Neuron (in vitro differentiated cells): ENCODE data around the gene FHOD3.

Experiments
- H2AFZ ChIP-seq: one replicate; pipeline ENCODE4 v1.6.1; 2013; ENCODE audit warnings: low read depth, mild to moderate bottlenecking, inconsistent platforms, low read length, moderate library complexity
- H3K27me3 ChIP-seq: one replicate; pipeline ENCODE4 v1.6.1; 2013; ENCODE audit warnings: low read length; ENCODE audit not compliant: insufficient read depth
- H3K36me3 ChIP-seq: one replicate; pipeline ENCODE4 v1.6.1; 2013; ENCODE audit warnings: low read length; ENCODE audit not compliant: insufficient read depth
- H3K4me1 ChIP-seq: one replicate; pipeline ENCODE4 v1.6.1; 2013; ENCODE audit warnings: low read length; ENCODE audit not compliant: insufficient read depth
- H3K4me3 ChIP-seq: 2 replicates; pipeline ENCODE4 v1.5.1; 2013; ENCODE audit warnings: mild to moderate bottlenecking, low read length, moderate library complexity
- H3K9me3 ChIP-seq: one replicate; pipeline ENCODE4 v1.6.1; 2013; ENCODE audit warnings: low read length

Gene FHOD3

GRCh38 chr18:36531636-36532035, 234.1 kb downstream of the FHOD3 start:
- Histone ChIP-seq H2AFZ (no peak overlapping the region), H3K4me3 (no peak overlapping the region)

GRCh38 chr18:36532394-36532793, 234.9 kb downstream of the FHOD3 start:
- no peaks in the 10 kb centered on the region for H3K9me3 ChIP-seq
- no peaks in the 10 kb centered on the region for H3K27me3 ChIP-seq
- H3K4me1 ChIP-seq, result no peaks in the 10 kb centered on the region
- H2AFZ ChIP-seq, result no peak overlapping the region
- H3K4me3 ChIP-seq, result no peak overlapping the region
- H3K36me3 ChIP-seq, result no peaks in the 10 kb centered on the region

More at GRCh38 chr18:36531636-36532035, 234.1 kb downstream of the FHOD3 start:
- Histone ChIP-seq H3K9me3 (no peaks in the 10 kb centered on the region), H3K36me3 (no peaks in the 10 kb centered on the region), H3K4me1 (no peaks in the 10 kb centered on the region), H3K27me3 (no peaks in the 10 kb centered on the region)

- no peak overlapping the region for H3K4me3 ChIP-seq
- H3K4me1 ChIP-seq, result no peaks in the 10 kb centered on the region
- no peaks in the 10 kb centered on the region for H3K9me3 ChIP-seq
- H2AFZ ChIP-seq, result no peak overlapping the region
- H3K27me3 ChIP-seq, result no peaks in the 10 kb centered on the region
- no peaks in the 10 kb centered on the region for H3K36me3 ChIP-seq
These were observed 235.3 kb downstream of the FHOD3 start for GRCh38 chr18:36532815-36533214.

- no peak overlapping the region for H3K4me3 ChIP-seq
- no peaks in the 10 kb centered on the region for H3K4me1 ChIP-seq
- H3K9me3 ChIP-seq, result no peaks in the 10 kb centered on the region
- H3K36me3 ChIP-seq, result no peaks in the 10 kb centered on the region
- no peak overlapping the region for H2AFZ ChIP-seq
- no peaks in the 10 kb centered on the region for H3K27me3 ChIP-seq
These were observed 236.1 kb downstream of the FHOD3 start for GRCh38 chr18:36533446-36534153.

GRCh38 chr18:36534154-36534688, 236.7 kb downstream of the FHOD3 start:
- H3K27me3 ChIP-seq, result no peaks in the 10 kb centered on the region
- no peaks in the 10 kb centered on the region for H3K36me3 ChIP-seq
- no peak overlapping the region for H2AFZ ChIP-seq
- H3K4me1 ChIP-seq, result no peaks in the 10 kb centered on the region
- no peaks in the 10 kb centered on the region for H3K9me3 ChIP-seq
- H3K4me3 ChIP-seq, result no peak overlapping the region

- H3K36me3 ChIP-seq, result no peaks in the 10 kb centered on the region
- H3K27me3 ChIP-seq, result no peaks in the 10 kb centered on the region
- H3K9me3 ChIP-seq, result no peaks in the 10 kb centered on the region
- H3K4me1 ChIP-seq, result no peaks in the 10 kb centered on the region
- H2AFZ ChIP-seq, result no peak overlapping the region
- H3K4me3 ChIP-seq, result no peak overlapping the region
These were observed 237.9 kb downstream of the FHOD3 start for GRCh38 chr18:36535202-36535935.

- H3K27me3 ChIP-seq, result no peaks in the 10 kb centered on the region
- no peak overlapping the region for H2AFZ ChIP-seq
- no peaks in the 10 kb centered on the region for H3K4me1 ChIP-seq
- H3K4me3 ChIP-seq, result no peak overlapping the region
- no peaks in the 10 kb centered on the region for H3K36me3 ChIP-seq
- no peaks in the 10 kb centered on the region for H3K9me3 ChIP-seq
These were observed 238.9 kb downstream of the FHOD3 start for GRCh38 chr18:36536426-36536825.

- Histone ChIP-seq H3K4me1 (no peaks in the 10 kb centered on the region), H3K9me3 (no peaks in the 10 kb centered on the region), H3K4me3 (no peak overlapping the region), H3K27me3 (no peaks in the 10 kb centered on the region), H2AFZ (no peak overlapping the region), H3K36me3 (no peaks in the 10 kb centered on the region)
These were observed 239.8 kb downstream of the FHOD3 start for GRCh38 chr18:36537289-36537688.

GRCh38 chr18:36539674-36540231, 242.2 kb downstream of the FHOD3 start:
- H3K9me3 ChIP-seq, result no peaks in the 10 kb centered on the region
- no peaks in the 10 kb centered on the region for H3K36me3 ChIP-seq
- H2AFZ ChIP-seq, result no peak overlapping the region
- H3K4me1 ChIP-seq, result no peaks in the 10 kb centered on the region
- H3K4me3 ChIP-seq, result no peak overlapping the region
- H3K27me3 ChIP-seq, result no peaks in the 10 kb centered on the region

GRCh38 chr18:36543030-36543429, 245.5 kb downstream of the FHOD3 start:
- Histone ChIP-seq H2AFZ (no peak overlapping the region), H3K36me3 (no peaks in the 10 kb centered on the region), H3K4me3 (no peak overlapping the region), H3K9me3 (peaks cover 1% of the 10 kb centered on the region), H3K4me1 (no peaks in the 10 kb centered on the region), H3K27me3 (no peaks in the 10 kb centered on the region)

GRCh38 chr18:36543991-36544725, 246.6 kb downstream of the FHOD3 start:
- Histone ChIP-seq H2AFZ (no peak overlapping the region), H3K36me3 (no peaks in the 10 kb centered on the region), H3K4me3 (no peak overlapping the region), H3K4me1 (no peaks in the 10 kb centered on the region), H3K27me3 (no peaks in the 10 kb centered on the region), H3K9me3 (peaks cover 5% of the 10 kb centered on the region)

- Histone ChIP-seq H2AFZ (no peak overlapping the region), H3K27me3 (no peaks in the 10 kb centered on the region), H3K4me1 (no peaks in the 10 kb centered on the region)
These were observed 248.4 kb downstream of the FHOD3 start for GRCh38 chr18:36545821-36546427.

More at GRCh38 chr18:36545821-36546427, 248.4 kb downstream of the FHOD3 start:
- H3K9me3 ChIP-seq, result peaks cover 5% of the 10 kb centered on the region
- H3K4me3 ChIP-seq, result no peak overlapping the region
- no peaks in the 10 kb centered on the region for H3K36me3 ChIP-seq
